HG03039 (cell line): Measurements from ENCODE around the gene C17orf113.

ENCODE experiments used
- ATAC-seq: cut with Tn5 transposase; IDR thresholded peaks from one replicate; pipeline ENCODE4 v1.9.1; 2021; ENCODE audit warnings: mild to moderate bottlenecking, moderate library complexity; ENCODE audit not compliant: unreplicated experiment

Gene C17orf113

GRCh38 chr17:42072323-42073187 lies 22.2 kb upstream of the C17orf113 start:
- no peak for ATAC-seq

GRCh38 chr17:42071810-42072209 lies 21.4 kb upstream of the C17orf113 start:
- no peak for ATAC-seq

- no peak for ATAC-seq
Measured at GRCh38 chr17:42068979-42069378, 18.6 kb upstream of the C17orf113 start.

GRCh38 chr17:42067371-42068091 lies 17.1 kb upstream of the C17orf113 start:
- ATAC-seq = no peak

- ATAC-seq = no peak
Measured at GRCh38 chr17:42065201-42065600, 14.8 kb upstream of the C17orf113 start.

GRCh38 chr17:42062681-42063080 lies 12.3 kb upstream of the C17orf113 start:
- no peak for ATAC-seq

GRCh38 chr17:42061646-42062487 lies 11.5 kb upstream of the C17orf113 start:
- no peak for ATAC-seq

GRCh38 chr17:42060231-42060630 lies 9.8 kb upstream of the C17orf113 start:
- no peak for ATAC-seq

GRCh38 chr17:42059815-42060214 lies 9.4 kb upstream of the C17orf113 start:
- no peak for ATAC-seq

- no peak for ATAC-seq
Measured at GRCh38 chr17:42058063-42058462, 7.7 kb upstream of the C17orf113 start.

GRCh38 chr17:42056635-42057034 lies 6.2 kb upstream of the C17orf113 start:
- ATAC-seq = no peak

GRCh38 chr17:42055496-42055895 lies 5.1 kb upstream of the C17orf113 start:
- no peak for ATAC-seq

GRCh38 chr17:42055027-42055426 lies 4.6 kb upstream of the C17orf113 start:
- ATAC-seq = no peak

- no peak for ATAC-seq
Measured at GRCh38 chr17:42053731-42054500, 3.5 kb upstream of the C17orf113 start.

GRCh38 chr17:42052346-42052877 lies 2.0 kb upstream of the C17orf113 start:
- no peak for ATAC-seq

- no peak for ATAC-seq
Measured at GRCh38 chr17:42051645-42052044, 1.2 kb upstream of the C17orf113 start.

GRCh38 chr17:42051013-42051400 lies 606 bp upstream of the C17orf113 start:
- ATAC-seq = no peak

- no peak for ATAC-seq
Measured at GRCh38 chr17:42049834-42050392, 488 bp downstream of the C17orf113 start.

- no peak for ATAC-seq
Measured at GRCh38 chr17:42047343-42047742, 3.1 kb downstream of the C17orf113 start.

GRCh38 chr17:42045719-42046118 lies 4.7 kb downstream of the C17orf113 start:
- no peak for ATAC-seq
